Caki2 (cell line): ENCODE results near the gene CCDC200. TPM values are rescaled to one million over a fixed set of nuclear protein-coding genes. Genes with fewer than 3 reads are reported as not detected.
"Not testable (repeated sequence)": the region's sequence is repeated elsewhere in the genome, so short reads cannot be mapped to it uniquely, and the experiment has no call there.

Experiments
- DNase-seq: peaks from one replicate; pipeline ENCODE4 v3.0.0-alpha.2; 2015; ENCODE audit warnings: low read depth
- in situ Hi-C: cut with HindIII; loops from 2 replicates; pipeline ENCODE4 v1.10.0; 2016; ENCODE audit warnings: low sequenced_read_pairs, low pct_unique_long_range_greater_than_20kb, mixed read lengths
- total RNA-seq: library from RNA; depleted of rRNA; stranded (reverse); fragments of >200 nt; shearing (Covaris generic); gene quantifications from 2 replicates; pipeline ENCODE4 v1.2.3, GENCODE V29; 2014; ENCODE audit warnings: low replicate concordance; rRNA removed

Gene CCDC200
- total RNA-seq, result not detected in 2 replicates

DNA sequence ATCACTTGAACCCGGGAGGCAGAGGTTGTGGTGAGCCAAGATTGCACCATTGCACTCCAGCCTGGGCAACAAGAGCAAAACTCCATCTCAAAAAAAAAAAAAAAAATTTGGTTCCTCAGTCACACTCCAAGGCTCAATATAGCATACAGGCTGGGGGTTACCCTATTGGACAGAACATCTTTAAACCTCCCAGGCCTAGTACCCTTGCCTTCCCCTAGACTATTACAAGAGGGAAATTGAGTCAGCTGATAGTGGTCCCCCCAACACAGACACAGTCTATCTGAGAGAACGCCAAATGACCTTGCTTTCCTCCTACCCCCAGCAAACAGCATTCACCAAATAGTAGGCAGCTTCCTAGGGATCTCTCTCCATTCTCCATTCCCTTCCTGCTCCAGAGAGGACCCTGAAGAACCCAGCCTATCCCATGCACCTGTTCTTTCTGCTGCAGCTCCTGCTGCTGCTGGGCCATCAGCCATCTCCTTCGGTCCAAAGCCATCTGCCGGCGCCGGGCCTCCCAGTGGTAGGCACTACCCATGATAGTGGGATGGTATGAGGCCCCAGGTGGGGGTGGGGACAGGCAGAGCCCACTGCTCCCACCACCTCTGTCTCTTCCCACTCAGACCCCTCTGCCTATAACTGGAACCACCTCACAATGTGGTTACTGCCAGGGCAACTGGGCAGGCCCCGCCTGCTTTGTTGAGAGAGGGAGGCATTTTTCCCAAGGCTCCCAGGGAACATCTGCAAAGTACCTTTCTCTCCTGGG lies at the start of gene CCDC200:
Gene CCDC200, minus strand, starts transcription at position 604 of the 763 bp plus-strand sequence. Its CDS starts 69 bp downstream, at position 535.
- DNase-seq, in situ Hi-C loops: not testable (repeated sequence)

DNA sequence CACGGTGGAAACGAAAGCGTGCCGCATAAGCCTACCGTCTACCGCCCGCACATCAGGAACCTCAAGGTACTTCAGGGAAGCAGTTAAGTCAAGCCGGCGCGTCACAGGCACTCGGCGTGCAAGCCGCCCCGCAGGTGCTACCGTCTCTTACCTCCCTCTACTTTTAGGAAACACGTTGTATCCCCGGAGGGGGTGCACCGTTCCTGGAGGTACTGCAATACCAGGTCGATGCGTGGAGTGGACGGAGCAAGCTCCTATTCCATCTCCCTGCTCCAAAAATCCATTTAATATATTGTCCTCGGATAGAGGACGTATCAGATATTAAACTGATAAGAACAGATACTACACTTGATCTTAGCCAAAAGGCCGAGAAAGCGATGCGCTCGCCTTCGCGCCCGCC lies 44.5 kb upstream of the CCDC200 start:
- DNase-seq, in situ Hi-C loops: not testable (repeated sequence)

DNA sequence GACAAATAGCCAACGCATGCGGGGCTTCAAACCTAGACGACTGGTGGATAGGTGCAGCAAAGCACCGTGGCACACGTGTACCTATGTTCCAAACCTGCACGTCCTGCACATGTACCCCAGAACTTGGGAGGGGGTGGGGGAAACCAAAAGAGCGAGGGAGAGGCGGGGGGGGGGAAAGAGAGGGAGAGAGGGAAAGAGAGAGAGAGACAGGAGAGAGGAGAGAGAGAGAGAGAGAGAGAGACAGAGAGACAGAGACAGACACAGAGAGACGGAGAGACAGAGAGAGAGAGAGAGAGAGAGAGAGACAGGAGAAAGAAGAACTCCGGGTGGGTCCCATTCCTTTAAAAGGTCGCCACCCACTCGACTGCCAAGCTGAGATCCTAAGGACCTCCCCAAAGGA lies 44.1 kb upstream of the CCDC200 start:
- DNase-seq, in situ Hi-C loops: not testable (repeated sequence)

DNA sequence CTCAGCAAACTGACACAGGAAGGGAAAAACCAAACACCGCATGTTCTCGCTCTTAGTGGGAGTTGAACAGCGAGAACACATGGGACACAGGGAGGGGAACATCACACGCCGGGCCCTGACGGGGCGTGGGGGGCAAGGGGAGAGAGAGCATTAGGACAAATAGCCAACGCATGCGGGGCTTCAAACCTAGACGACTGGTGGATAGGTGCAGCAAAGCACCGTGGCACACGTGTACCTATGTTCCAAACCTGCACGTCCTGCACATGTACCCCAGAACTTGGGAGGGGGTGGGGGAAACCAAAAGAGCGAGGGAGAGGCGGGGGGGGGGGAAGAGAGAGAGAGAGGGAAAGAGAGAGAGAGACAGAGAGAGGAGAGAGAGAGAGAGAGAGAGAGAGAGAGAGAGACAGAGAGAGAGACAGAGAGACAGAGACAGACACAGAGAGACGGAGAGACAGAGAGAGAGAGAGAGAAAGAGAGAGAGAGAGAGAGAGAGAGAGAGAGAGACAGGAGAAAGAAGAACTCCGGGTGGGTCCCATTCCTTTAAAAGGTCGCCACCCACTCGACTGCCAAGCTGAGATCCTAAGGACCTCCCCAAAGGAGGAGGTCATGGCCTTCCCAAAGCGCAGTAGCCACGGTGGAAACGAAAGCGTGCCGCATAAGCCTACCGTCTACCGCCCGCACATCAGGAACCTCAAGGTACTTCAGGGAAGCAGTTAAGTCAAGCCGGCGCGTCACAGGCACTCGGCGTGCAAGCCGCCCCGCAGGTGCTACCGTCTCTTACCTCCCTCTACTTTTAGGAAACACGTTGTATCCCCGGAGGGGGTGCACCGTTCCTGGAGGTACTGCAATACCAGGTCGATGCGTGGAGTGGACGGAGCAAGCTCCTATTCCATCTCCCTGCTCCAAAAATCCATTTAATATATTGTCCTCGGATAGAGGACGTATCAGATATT lies 42.4 kb upstream of the CCDC200 start:
- in situ Hi-C loops, DNase-seq: not testable (repeated sequence)

DNA sequence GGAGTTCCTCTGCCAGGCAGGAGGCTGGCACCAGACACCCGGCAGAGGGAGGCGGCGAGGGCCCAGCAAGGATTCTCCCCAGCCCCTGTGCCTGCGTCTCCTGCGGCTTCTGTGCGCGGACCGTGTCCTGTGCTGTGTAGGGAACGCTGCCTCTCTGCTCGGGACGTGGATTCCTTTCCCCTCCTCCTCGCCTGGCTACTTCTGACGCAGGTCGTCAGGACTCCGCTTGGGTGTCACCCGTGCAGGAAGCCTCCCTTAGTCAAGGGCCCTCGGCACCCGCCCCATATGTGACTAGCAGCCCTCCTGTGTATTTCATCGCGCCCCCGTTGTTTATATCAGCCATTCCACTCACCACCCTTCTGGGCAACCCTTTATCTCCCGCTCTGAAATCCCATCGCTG lies 18.0 kb upstream of the CCDC200 start:
- in situ Hi-C loops, DNase-seq: not testable (repeated sequence)

DNA sequence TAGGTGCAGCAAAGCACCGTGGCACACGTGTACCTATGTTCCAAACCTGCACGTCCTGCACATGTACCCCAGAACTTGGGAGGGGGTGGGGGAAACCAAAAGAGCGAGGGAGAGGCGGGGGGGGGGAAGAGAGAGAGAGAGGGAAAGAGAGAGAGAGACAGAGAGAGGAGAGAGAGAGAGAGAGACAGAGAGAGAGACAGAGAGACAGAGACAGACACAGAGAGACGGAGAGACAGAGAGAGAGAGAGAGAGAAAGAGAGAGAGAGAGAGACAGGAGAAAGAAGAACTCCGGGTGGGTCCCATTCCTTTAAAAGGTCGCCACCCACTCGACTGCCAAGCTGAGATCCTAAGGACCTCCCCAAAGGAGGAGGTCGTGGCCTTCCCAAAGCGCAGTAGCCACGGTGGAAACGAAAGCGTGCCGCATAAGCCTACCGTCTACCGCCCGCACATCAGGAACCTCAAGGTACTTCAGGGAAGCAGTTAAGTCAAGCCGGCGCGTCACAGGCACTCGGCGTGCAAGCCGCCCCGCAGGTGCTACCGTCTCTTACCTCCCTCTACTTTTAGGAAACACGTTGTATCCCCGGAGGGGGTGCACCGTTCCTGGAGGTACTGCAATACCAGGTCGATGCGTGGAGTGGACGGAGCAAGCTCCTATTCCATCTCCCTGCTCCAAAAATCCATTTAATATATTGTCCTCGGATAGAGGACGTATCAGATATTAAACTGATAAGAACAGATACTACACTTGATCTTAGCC lies 12.4 kb upstream of the CCDC200 start:
- in situ Hi-C loops, DNase-seq: not testable (repeated sequence)

DNA sequence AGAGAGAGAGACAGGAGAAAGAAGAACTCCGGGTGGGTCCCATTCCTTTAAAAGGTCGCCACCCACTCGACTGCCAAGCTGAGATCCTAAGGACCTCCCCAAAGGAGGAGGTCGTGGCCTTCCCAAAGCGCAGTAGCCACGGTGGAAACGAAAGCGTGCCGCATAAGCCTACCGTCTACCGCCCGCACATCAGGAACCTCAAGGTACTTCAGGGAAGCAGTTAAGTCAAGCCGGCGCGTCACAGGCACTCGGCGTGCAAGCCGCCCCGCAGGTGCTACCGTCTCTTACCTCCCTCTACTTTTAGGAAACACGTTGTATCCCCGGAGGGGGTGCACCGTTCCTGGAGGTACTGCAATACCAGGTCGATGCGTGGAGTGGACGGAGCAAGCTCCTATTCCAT lies 11.2 kb upstream of the CCDC200 start:
- DNase-seq, in situ Hi-C loops: not testable (repeated sequence)

DNA sequence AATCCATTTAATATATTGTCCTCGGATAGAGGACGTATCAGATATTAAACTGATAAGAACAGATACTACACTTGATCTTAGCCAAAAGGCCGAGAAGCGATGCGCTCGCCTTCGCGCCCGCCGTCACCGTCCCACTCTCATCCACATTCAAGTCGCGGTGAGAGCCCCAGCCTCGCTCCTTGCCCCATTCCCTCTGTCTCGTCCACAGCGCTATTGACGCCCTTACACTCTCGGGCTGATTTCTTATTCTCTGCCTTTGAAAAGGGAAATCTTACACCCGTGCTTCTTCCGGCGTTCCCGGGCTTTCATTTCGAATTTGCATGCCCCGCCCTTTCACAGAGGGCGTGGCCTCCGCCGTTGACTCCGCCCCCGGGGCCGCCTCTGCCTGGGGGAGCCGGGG lies 5.5 kb upstream of the CCDC200 start, which contains the start of gene RNU2-1:
Gene RNU2-1, minus strand, starts transcription at position 101 of the 400 bp plus-strand sequence.
- DNase-seq, in situ Hi-C loops: not testable (repeated sequence)

DNA sequence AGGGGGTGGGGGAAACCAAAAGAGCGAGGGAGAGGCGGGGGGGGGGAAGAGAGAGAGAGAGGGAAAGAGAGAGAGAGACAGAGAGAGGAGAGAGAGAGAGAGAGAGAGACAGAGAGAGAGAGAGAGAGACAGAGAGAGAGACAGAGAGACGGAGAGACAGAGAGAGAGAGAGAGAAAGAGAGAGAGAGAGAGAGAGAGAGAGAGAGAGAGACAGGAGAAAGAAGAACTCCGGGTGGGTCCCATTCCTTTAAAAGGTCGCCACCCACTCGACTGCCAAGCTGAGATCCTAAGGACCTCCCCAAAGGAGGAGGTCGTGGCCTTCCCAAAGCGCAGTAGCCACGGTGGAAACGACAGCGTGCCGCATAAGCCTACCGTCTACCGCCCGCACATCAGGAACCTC lies 4.8 kb upstream of the CCDC200 start:
- in situ Hi-C loops, DNase-seq: not testable (repeated sequence)

DNA sequence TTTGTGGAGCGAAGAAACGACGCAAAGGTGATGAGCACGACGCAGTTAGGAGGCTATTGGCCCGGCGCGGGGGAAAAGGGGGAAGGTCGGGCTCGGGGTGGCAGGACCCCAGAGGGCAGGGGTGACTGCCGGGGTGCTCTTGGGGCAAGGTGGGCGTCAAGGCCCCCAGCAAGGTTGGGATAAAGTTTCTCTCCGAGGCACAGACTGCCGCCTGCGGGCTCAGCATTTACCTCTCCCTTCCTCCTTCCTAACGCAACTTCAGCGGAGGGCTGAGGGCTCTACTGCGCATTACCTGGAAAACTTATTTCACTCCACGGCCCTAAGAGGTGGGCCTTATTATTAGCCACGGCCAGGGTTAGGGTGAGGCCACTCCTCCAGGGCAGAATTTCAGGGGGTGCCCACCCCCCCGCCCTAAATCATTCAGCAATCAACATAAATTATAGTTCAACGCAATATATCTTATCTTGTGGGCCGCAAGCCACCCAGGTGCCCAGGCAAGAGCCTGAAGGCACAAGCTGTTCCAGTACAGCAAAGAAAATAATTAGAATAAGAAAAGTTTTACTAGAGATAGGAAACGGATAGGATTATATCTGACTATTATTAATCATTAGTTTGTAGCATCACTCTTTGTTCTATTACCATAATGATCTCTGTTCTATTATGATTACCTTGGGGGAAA lies 3.7 kb upstream of the CCDC200 start:
- in situ Hi-C loops, DNase-seq: not testable (repeated sequence)

DNA sequence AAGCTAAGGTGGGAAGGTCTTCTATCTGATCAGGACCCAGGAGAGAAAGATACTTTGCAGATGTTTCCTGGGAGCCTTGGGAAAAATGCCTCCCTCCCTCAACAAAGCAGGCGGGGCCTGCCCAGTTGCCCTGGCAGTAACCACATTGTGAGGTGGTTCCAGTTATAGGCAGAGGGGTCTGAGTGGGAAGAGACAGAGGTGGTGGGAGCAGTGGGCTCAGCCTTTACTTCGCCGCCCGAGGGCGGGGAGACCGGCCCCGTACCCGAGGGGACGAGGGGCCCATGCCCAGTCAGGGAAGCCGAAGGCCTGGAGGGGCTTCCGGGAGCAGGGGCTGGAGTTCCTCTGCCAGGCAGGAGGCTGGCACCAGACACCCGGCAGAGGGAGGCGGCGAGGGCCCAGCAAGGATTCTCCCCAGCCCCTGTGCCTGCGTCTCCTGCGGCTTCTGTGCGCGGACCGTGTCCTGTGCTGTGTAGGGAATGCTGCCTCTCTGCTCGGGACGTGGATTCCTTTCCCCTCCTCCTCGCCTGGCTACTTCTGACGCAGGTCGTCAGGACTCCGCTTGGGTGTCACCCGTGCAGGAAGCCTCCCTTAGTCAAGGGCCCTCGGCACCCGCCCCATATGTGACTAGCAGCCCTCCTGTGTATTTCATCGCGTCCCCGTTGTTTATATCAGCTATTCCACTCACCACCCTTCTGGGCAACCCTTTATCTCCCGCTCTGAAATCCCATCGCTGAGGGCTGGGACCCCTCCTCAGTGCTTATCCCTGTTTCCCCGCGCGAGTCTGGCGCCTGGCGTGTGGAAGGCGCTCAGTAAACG lies 3.0 kb upstream of the CCDC200 start:
- in situ Hi-C loops, DNase-seq: not testable (repeated sequence)

DNA sequence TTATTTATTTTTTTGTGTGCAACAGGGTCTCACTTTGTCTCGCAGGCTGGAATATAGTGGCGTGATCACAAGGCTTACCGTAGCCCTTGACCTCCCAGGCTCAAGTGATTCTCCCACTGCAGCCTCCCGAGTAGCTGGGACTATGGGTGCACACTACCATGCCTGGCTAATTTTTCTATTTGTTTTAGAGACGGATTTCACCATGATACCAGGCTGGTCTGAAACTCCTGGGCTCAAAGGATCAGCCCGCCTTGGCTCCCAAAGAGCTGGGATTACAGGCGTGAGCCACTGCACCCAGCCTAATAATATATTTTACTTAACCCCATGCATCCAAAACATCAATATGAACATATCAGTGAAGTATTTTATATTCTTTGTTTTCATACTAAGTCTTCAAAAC lies 2.0 kb downstream of the CCDC200 start:
- DNase-seq, result no peak
- in situ Hi-C loops, result no loop called here

DNA sequence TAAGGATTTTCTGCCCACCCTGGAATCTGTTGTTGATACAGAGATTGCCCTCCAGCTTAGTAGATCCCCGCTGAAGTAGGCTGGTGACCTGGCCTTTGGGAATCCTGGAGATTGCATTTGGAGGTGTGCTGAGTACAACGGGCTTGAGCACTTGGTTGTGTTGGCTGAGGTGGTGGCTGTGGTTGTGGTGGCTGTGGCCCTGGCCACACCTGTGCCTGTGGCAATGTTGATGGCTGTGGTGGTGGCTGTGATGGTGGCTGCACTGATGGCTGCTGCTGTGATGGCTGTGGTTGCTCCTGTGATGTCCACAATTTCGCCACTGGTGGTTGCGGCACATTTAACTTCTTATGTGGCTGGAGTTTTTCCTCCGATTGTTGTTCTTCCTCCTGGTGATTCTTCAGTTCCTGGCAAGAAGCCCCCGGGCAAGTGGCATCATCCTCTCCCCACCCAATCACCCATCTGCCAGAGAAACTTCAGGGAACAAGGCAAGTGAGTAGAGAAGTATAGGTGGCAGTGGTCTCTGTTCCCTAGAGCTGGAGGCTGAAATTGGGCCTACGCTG lies 4.2 kb downstream of the CCDC200 start:
- in situ Hi-C loops, result no loop called here
- no peak for DNase-seq

DNA sequence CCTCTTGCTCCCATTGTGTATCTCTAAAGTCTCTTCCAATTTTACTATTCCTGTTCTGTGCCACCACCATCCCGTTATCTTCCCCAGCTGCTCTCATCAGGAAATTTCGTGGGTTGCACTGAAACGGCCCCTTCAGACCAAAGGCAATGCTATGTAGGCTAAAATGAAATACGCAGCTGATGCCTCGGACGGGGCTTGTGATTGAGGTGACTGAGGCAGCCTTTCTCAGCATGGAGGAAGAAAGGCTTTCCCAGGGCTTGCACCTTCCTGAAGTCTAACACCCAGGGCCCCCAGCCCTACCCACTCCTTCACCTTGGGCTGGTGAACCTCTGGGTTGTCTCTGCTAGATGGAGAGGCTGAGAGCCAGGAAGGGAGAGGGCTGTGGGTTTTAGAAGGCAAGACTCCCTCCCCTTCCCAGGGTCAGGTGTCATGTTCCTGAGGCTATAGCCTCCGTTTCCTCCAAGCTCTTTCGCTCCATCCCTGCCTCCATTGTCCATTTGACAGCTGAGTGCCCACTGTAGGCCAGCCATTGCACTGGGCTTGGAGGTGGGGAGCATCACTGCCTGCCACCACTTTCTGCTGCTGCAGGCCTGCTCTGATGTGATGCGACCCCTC lies 7.8 kb downstream of the CCDC200 start:
- in situ Hi-C loops, result no loop called here
- no peak for DNase-seq

DNA sequence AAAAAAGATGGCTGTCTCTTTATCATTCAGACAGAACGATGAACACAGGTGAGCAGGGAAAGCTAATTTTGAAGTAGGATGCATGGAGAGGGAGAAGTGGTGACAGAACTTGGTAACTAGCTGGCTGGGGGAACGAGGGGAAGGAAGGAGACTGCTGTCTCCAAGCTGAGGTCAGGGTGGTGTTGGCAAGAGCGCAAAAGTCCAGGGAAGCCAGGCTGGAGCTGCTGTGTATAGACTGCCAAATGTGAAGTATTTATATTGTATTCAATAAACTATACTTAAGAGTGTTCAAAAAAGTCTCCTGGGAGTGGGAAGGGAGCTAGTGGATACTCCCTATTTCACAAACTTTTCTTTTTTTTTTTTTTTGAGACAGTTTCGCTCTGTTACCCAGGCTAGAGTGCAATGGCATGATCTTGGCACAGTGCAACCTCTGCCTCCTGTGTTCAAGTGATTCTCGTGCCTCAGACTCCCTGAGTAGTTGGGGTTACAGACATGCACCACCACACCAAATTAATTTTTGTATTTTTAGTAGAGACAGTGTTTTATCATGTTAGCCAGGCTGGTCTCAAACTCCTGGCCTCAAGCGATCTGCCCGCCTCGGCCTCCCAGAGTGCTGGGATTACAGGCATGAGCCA lies 8.6 kb downstream of the CCDC200 start:
- in situ Hi-C loops, result no loop called here

DNA sequence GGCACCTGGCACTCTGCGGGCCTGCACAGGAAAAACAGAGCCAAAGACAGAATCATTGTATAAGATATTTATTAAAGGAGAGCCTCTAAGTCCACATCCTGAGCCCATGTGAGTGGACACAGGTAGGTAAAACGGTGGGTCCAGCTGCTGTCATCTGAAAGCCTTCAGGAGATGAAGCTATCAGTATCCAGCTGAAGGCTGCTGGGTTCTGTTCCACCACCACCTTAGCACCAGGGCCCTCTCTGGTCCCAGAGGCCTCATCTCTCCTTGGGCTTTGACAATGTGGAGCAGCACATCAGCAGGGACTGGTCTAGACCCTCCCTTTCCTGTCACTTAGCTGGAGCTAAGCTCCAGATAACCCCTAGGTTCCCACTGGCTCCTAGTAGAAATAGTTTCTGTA lies 9.4 kb downstream of the CCDC200 start:
- in situ Hi-C loops, result no loop called here
- no peak for DNase-seq

More for the DNA sequence above, 8.6 kb downstream of the CCDC200 start:
- no peak for DNase-seq
